ENCODE measurements around the gene TM4SF4.

Gene TM4SF4

DNA sequence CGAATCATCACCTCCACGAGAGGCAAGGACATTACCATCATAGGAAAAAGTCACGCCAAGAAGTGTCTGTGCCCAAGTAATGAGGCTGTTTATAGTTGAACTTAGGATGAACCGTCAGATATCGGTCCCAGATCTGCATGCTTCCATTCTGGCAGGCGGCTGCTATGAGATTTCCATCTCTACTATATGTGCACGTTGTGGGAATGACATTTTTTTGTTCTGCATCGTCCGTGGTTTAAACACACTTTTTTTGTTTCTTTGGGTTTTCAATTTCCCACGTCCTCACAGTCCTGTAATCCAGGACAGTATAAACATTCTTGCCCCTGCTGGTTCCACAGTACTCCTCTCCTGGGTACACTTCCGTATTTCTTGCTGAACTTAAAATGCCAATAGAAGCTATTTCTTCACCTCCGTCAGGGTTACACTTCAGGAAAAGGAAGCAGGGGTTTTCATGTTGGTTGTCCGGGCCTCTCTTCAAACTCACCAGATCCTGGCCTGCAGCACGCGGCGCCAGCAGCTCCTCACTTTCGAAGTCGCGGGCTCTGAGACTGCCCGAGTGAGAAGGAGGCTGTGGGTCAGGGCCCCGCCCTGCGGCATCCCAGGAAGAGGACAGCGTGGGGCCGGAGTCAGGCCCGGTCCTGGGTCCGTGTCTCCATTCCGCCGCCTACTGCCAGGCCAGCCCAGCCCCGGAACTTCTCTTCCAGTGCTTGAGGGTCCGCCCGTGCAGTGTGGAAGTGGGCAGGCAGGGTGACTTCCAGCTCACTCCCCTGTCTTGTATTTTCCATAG is 9.8 kb upstream of the TM4SF4 start:
- no peaks in the 10 kb centered on the region for H3K27me3 Mint-ChIP-seq

DNA sequence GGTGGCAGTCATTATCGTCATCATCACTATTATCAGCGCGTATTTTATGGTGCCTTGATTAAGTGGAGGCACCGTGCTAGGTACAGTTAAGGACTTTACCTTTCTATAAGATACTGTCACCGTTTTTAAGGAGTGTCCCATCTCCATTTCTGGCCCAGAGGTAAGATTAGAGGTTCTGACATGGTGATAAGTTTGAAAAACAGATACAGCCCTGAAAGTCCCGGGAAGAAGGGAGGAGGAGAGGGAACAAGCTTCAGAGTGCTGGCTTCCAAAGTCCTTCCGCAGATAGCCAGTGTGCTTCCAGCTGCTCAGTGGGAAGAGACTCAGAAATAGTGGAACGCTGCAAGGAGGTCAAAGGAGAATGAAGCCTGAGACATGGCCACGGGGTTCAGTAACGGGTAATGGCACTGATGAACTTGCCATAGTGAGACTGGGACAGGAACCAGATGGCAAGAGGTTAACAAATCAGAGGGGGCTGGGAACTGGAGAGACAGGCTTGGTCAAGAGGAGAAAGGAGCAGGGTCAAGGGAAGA is 9.1 kb upstream of the TM4SF4 start:
- Mint-ChIP-seq H3K4me3 (no peak overlapping the region), H3K36me3 (ENCODE audit: low read depth) (no peaks in the 10 kb centered on the region), H3K4me1 (ENCODE audit: low read depth) (peaks cover 6% of the 10 kb centered on the region), H3K27ac (no peak overlapping the region), H3K9me3 (no peaks in the 10 kb centered on the region), H3K27me3 (no peaks in the 10 kb centered on the region)
- intact Hi-C loops (cut with micrococcal nuclease): no loop called here

More for the DNA sequence above, 9.8 kb upstream of the TM4SF4 start:
- Mint-ChIP-seq H3K4me1 (ENCODE audit: low read depth) (peaks cover 6% of the 10 kb centered on the region), H3K4me3 (no peak overlapping the region), H3K27ac (no peak overlapping the region), H3K36me3 (ENCODE audit: low read depth) (no peaks in the 10 kb centered on the region), H3K9me3 (no peaks in the 10 kb centered on the region)
- intact Hi-C loops (cut with micrococcal nuclease): no loop called here

DNA sequence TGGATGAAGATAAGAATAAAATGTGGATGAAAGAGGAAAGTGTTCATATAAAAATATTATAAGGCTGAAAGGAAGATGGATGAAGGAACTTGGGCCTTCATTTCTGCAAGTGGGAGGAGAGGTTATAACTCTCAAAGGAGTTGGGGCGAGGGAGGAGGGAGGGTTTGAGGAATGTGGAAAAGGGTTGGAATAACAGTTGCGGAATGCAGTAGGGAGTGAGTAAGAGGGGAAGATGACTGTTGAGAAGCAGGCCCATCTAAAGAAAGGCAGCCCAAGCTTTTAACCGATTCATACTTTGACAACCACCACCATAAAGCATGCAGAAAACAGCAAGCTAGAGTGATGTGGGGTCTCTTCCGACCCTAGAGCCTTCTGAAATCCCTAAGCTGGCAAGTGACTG is 8.3 kb upstream of the TM4SF4 start:
- H3K27ac Mint-ChIP-seq: no peak overlapping the region
- H3K27me3 Mint-ChIP-seq: no peaks in the 10 kb centered on the region
- intact Hi-C loops (cut with micrococcal nuclease): no loop called here
- no peaks in the 10 kb centered on the region for H3K36me3 Mint-ChIP-seq (ENCODE audit: low read depth)
- no peak overlapping the region for H3K4me3 Mint-ChIP-seq
- no peaks in the 10 kb centered on the region for H3K9me3 Mint-ChIP-seq
- H3K4me1 Mint-ChIP-seq (ENCODE audit: low read depth): peaks cover 6% of the 10 kb centered on the region

DNA sequence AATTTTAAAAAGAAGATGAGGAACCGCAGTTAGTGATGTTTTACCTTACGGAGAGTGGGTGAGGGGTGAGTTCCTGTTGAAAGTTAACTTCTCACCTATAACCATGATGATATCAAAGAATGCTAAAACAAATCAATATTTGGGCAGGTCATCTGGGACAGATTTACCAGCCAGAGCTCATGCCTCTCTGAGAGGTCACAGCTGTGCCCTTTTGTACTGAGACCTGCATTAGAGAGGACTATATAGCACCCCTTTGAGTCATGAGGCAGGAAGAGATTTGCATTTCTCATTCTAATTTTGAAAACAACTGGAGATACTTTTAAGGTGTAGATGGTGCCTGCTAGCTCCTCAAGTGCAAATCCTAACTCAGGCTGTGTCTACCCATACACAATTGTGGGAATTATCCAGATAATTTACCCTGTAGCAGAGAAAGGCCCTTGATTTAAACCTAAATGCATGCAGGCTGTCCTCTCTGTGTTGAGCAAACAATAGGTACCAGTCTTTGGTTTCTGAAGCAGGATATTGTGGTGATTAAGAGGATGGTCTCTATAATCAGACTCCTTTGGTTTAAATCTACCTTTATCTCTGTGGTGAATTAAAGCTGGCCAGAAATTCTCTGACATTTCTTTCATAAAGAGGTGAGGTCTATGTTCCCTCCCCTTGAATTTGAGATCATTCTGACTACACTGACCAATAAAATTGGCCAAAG is 5.8 kb upstream of the TM4SF4 start:
- H3K4me3 Mint-ChIP-seq: no peak overlapping the region
- H3K9me3 Mint-ChIP-seq: no peaks in the 10 kb centered on the region
- H3K27me3 Mint-ChIP-seq: no peaks in the 10 kb centered on the region
- H3K4me1 Mint-ChIP-seq (ENCODE audit: low read depth): peaks cover 22% of the 10 kb centered on the region
- intact Hi-C loops (cut with micrococcal nuclease): no loop called here
- H3K36me3 Mint-ChIP-seq (ENCODE audit: low read depth): no peaks in the 10 kb centered on the region
- no peak overlapping the region for H3K27ac Mint-ChIP-seq

DNA sequence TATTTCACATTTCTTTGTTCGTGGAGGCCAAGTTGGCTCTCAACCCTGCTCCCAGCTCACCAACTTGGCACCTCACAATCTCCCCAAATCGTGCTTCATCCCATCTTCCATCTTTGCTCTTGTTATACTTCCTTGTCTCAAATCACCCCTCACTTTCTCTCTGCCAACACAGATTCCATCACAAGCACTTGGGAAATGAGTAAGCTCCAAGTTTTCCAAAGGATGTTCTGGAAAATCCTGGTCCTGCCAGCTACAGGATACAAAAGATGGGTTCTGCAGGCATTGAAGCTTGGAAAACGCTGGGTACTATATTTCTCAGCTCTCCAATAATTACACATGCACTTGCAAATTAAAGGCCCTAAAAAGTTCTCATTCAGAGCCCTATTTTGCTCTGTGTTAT is 4.1 kb upstream of the TM4SF4 start:
- H3K36me3 Mint-ChIP-seq (ENCODE audit: low read depth): no peaks in the 10 kb centered on the region
- no peak overlapping the region for H3K4me3 Mint-ChIP-seq
- H3K27me3 Mint-ChIP-seq: no peaks in the 10 kb centered on the region
- intact Hi-C loops (cut with micrococcal nuclease): no loop called here
- no peaks in the 10 kb centered on the region for H3K9me3 Mint-ChIP-seq
- H3K27ac Mint-ChIP-seq: no peak overlapping the region
- H3K4me1 Mint-ChIP-seq (ENCODE audit: low read depth): peaks cover 33% of the 10 kb centered on the region

DNA sequence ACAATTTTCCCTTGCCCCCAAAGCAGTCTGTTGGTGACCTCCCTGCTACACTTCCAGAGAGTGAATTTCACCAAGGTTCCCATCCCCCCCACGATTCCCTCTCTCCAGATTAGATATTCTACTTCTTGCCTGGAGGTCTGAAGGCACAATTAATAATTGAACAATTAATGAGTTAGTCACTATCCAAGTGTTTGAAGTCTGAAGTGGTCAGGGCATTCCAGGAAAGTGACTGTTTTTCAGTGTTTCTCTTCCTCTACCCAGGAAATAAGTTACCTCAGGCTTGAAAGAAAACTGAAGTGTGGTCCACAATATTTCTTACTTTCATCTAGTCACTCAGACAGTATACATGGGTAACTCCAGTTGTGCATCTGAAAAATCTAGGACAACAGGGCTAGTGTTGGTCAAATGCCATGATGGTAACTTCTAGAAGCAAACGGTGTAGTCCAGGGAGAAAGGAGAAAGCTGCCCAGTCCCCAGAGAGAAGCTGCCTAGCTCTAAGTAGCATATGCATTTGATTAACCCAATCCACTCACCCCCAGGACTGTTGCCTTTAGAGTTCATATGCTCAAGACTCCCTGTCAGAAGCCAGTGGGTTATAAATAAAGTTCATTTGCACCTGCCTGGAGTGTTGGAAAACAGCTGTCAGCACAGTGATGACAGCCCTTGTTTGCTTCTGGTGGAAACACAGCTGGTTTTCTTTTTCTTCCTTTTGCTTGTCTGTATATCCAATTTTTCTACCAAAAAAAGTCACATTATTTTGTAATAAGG is 2.3 kb upstream of the TM4SF4 start:
- no peaks in the 10 kb centered on the region for H3K36me3 Mint-ChIP-seq (ENCODE audit: low read depth)
- no peaks in the 10 kb centered on the region for H3K27me3 Mint-ChIP-seq
- no peak overlapping the region for H3K4me3 Mint-ChIP-seq
- H3K27ac Mint-ChIP-seq: no peak overlapping the region
- H3K4me1 Mint-ChIP-seq (ENCODE audit: low read depth): peaks cover 45% of the 10 kb centered on the region
- H3K9me3 Mint-ChIP-seq: no peaks in the 10 kb centered on the region
- intact Hi-C loops (cut with micrococcal nuclease): no loop called here

DNA sequence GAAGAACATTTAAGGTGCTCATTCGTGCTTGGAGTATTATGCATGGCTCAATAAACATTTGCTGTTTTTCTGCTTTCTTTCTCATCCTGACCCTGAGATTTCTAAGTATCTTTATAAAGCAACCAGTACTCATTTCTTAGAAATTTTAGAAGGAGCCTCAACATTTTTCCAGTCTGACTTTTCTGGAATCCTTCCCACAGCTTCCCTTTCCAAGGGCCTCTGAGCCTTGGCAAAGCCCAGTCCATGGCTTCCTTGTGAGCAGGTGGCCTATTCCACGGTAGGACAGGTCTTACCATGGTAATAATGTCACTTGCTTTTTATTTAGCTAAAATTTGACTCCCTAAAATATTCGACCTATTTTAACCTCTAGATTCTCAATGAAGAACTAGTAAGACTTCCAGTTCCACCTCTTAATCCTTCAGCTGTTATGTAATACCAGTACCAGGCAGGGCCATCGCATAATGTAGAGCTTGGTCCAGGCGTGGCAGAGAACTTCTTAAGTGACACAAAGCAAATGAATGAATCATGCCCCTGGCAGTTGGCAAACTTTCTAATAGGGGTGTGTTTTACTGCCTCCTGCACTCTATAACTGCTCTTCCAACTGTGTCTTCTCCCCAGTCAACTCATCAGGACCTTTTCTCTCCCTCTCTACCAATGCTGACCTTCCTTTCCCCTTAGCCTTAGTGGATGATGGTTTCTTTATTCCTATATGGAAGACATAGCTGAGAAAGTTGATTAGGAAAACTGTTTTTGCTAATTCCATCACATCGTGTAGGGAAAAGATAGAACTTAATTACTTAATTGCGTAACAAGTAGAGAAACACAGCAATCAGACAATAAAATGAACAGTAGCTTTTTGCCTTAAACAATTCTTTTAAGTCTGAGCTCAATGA is 894 bp upstream of the TM4SF4 start:
- no peaks in the 10 kb centered on the region for H3K9me3 Mint-ChIP-seq
- no peaks in the 10 kb centered on the region for H3K36me3 Mint-ChIP-seq (ENCODE audit: low read depth)
- intact Hi-C loops (cut with micrococcal nuclease): no loop called here
- no peak overlapping the region for H3K4me3 Mint-ChIP-seq
- H3K27me3 Mint-ChIP-seq: no peaks in the 10 kb centered on the region
- peaks cover 45% of the 10 kb centered on the region for H3K4me1 Mint-ChIP-seq (ENCODE audit: low read depth)
- no peak overlapping the region for H3K27ac Mint-ChIP-seq

DNA sequence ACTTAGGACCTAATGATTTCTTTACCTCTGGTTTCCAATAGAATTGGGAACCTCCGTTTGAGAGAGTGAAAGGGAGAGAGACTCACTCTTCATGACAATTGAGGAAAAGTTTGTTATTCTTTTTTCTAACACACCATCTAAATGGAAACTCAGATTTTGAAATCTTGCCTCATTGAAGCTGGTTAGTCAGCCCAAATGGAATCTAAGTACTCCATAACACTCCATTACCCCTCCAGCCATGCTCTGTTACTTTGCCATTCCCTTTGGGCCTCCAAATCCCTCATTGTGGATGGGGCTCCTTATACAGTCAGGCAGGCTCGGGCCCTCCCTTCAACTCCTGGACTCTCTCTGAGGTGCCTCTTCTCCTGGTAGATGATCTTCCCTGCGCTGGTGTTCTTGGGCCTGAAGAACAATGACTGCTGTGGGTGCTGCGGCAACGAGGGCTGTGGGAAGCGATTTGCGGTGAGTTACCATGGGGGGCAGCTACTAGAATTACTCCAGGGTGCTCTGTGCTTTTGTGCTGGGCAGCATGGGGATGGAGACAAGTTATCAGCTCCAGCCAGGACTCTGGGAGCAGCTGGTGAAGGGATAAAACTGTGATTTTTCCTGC is 1.1 kb downstream of the TM4SF4 start:
- Mint-ChIP-seq H3K27ac (no peak overlapping the region), H3K36me3 (ENCODE audit: low read depth) (no peaks in the 10 kb centered on the region), H3K4me1 (ENCODE audit: low read depth) (peaks cover 45% of the 10 kb centered on the region), H3K9me3 (no peaks in the 10 kb centered on the region), H3K4me3 (no peak overlapping the region), H3K27me3 (no peaks in the 10 kb centered on the region)
- intact Hi-C loops (cut with micrococcal nuclease): no loop called here

DNA sequence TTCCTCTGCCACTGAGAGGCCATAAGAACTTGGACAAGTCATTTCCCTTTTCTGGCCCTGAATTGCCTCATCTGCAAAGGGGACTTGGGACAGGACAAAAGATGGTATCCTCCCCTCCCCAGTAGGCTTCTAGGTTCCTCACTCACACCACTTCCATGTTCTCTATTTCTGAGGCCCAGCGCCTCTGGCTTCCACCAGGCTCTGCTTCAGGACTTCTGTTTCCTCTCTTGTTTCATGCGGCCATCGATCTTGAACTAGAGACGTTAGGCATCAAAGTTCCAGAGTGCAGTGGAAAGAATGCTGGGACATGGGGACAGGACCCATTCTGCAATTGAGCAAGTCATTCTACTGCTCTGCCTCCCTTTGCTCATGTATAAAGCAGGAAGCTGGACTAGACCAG is 1.7 kb downstream of the TM4SF4 start:
- Mint-ChIP-seq H3K27me3 (no peaks in the 10 kb centered on the region), H3K27ac (no peak overlapping the region), H3K9me3 (no peaks in the 10 kb centered on the region), H3K4me3 (no peak overlapping the region), H3K36me3 (ENCODE audit: low read depth) (no peaks in the 10 kb centered on the region), H3K4me1 (ENCODE audit: low read depth) (peaks cover 48% of the 10 kb centered on the region)
- intact Hi-C loops (cut with micrococcal nuclease): no loop called here

DNA sequence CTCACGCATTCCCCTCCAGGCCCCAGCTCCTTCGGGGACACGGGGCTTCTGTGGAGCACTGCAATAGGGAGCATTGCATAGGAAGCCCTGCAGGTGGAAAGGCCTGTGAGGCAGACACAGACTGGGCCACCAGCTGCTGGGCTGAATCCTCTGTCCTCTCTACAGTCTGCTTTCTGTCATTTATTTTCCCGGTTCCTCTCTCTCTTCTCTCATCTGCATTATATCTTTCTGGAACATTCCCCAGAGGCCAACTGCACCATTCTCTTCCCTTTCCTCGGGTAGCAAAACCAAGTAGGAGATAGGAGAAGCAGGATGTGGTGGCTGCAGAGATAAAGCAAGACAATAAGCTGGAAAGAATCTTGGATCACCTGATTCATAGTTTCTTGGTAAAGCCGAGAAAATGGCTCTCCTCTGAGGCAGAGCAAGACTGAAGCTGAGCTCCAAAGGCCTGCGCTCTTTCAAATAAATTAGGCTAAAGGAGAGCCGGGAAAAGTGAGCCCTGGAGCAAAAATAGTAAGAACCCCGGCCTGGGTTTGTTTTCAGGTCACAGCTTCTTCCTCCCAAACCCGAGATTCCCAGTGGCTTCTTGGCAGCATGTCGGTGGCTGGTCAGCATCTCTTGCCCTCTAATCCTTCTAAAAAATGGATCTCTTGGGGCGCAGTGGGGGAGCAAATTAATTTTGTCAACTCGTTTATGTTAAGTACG is 5.3 kb downstream of the TM4SF4 start:
- no peaks in the 10 kb centered on the region for H3K36me3 Mint-ChIP-seq (ENCODE audit: low read depth)
- no peaks in the 10 kb centered on the region for H3K27me3 Mint-ChIP-seq
- intact Hi-C loops (cut with micrococcal nuclease): loop anchor here (1.0 to 10.0 kb wide), 4 partner anchors 86 to 357 kb away; no protein-coding TSS in a partner anchor

DNA sequence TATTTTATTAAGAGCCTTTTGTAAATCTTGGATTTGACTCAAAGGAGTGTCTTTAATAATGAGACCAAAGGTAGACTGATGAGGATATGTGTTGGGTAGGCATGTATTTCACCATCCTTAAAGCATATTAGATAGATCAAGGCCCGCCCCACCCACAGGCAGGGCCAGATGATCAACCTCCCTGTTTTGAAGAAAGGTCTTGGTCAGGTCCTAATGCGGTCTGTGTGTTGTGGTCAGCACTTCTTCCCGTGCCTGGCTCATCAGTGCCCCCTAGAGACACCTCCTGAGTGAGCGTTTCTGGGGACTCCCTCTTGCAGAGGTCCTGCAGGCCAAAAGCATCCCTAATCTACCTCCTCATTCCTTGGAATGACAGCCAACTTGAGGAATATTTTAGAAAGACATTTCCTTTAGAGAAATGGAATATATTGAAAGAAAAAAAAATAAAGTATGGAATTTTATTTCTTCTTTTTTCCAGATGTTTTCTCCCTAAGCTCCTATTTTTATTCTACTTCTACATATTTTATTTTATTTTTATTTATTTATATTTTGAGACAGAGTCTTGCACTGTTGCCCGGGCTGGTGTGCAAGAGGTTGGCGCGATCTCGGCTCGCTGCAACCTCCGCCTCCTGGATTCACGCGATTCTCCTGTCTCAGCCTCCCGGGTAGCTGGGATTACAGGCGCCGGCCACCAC is 6.0 kb downstream of the TM4SF4 start:
- H3K27ac Mint-ChIP-seq: no peak overlapping the region
- H3K9me3 Mint-ChIP-seq: no peaks in the 10 kb centered on the region
- peaks cover 20% of the 10 kb centered on the region for H3K4me1 Mint-ChIP-seq (ENCODE audit: low read depth)
- no peaks in the 10 kb centered on the region for H3K27me3 Mint-ChIP-seq
- H3K36me3 Mint-ChIP-seq (ENCODE audit: low read depth): no peaks in the 10 kb centered on the region
- intact Hi-C loops (cut with micrococcal nuclease): loop anchor here (1.0 to 10.0 kb wide), 4 partner anchors 87 to 358 kb away; no protein-coding TSS in a partner anchor
- H3K4me3 Mint-ChIP-seq: no peak overlapping the region

More for the DNA sequence above, 5.3 kb downstream of the TM4SF4 start:
- H3K9me3 Mint-ChIP-seq: no peaks in the 10 kb centered on the region
- no peak overlapping the region for H3K4me3 Mint-ChIP-seq
- H3K4me1 Mint-ChIP-seq (ENCODE audit: low read depth): peaks cover 26% of the 10 kb centered on the region
- no peak overlapping the region for H3K27ac Mint-ChIP-seq

DNA sequence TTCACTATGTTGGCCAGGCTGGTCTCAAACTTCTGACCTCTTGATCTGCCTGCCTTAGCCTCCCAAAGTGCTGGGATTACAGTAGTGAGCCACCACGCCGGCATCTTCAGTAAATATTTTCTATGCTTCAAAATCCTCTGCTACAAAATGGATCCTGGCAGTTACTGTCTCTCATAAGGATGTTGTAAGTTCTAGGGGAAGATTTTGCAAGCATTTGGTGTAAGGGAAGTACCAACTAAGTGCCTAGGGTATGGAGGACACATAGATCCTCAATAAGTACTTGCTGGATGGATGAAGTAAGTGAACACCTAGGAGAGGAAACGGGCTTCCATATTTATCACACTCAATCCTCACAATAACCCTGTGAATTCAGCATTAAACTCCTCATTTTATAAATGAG is 6.6 kb downstream of the TM4SF4 start:
- intact Hi-C loops (cut with micrococcal nuclease): loop anchor here (2.0 to 10.0 kb wide), 3 partner anchors 128 to 359 kb away; no protein-coding TSS in a partner anchor
- Mint-ChIP-seq H3K27me3 (no peaks in the 10 kb centered on the region), H3K27ac (no peak overlapping the region)

More for the DNA sequence above, 6.6 kb downstream of the TM4SF4 start:
- no peaks in the 10 kb centered on the region for H3K36me3 Mint-ChIP-seq (ENCODE audit: low read depth)
- H3K4me1 Mint-ChIP-seq (ENCODE audit: low read depth): peaks cover 18% of the 10 kb centered on the region
- no peak overlapping the region for H3K4me3 Mint-ChIP-seq
- no peaks in the 10 kb centered on the region for H3K9me3 Mint-ChIP-seq
